GM12874 (cell line): ENCODE measurements around the gene NOVA2.

ENCODE experiments used
- TF ChIP-seq, protein P1 (sequence below): IDR thresholded peaks from 2 replicates; pipeline ENCODE4 v1.5.1; 2011; ENCODE audit warnings: low read depth, mild to moderate bottlenecking, control low read depth, low read length, moderate library complexity; ENCODE audit not compliant: insufficient read depth

NOVA2 gene

GRCh38 chr19:45887200-45887710, 86.4 kb downstream of the NOVA2 start:
- TF ChIP-seq, protein P1, sequence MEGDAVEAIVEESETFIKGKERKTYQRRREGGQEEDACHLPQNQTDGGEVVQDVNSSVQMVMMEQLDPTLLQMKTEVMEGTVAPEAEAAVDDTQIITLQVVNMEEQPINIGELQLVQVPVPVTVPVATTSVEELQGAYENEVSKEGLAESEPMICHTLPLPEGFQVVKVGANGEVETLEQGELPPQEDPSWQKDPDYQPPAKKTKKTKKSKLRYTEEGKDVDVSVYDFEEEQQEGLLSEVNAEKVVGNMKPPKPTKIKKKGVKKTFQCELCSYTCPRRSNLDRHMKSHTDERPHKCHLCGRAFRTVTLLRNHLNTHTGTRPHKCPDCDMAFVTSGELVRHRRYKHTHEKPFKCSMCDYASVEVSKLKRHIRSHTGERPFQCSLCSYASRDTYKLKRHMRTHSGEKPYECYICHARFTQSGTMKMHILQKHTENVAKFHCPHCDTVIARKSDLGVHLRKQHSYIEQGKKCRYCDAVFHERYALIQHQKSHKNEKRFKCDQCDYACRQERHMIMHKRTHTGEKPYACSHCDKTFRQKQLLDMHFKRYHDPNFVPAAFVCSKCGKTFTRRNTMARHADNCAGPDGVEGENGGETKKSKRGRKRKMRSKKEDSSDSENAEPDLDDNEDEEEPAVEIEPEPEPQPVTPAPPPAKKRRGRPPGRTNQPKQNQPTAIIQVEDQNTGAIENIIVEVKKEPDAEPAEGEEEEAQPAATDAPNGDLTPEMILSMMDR: no peak

DNA sequence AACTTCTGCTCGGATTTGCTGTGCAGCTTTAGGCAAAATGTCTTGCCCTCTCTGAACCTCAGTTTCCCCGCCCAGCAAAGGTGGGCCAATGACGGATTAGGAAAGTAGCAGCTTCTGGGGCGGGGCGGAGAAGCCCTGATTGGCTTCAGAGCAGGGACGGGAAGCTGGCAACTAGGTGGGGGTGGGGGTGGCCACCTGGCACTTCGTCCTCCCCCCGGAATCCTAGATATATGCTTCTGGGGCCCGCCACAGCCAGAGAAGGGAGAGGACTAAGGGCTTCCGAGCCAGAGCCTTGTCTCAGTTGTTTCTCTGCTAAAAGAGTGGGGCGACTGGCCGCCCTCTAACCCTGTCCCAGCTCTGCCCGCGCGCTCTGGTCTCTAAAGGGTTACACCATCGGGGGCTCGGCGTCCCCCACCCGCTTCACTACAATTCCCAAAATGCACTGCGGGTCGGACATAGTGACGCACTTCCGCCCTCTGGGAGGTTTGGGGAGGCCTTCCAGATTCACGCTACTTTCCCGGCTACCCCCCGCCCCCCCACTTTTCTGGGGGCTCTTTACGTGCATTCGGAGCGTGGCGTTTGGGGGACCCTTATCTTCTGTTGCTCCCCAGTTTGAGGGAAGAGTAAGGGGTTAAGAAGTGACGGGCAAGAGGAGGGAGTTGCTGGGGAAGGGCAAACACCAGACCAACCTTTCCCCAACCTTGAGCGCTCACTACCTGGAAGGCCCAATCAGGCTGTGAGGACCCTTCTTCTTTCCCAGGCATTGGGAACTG, 87.1 kb downstream of the NOVA2 start:
- TF ChIP-seq, protein P1: no peak

DNA sequence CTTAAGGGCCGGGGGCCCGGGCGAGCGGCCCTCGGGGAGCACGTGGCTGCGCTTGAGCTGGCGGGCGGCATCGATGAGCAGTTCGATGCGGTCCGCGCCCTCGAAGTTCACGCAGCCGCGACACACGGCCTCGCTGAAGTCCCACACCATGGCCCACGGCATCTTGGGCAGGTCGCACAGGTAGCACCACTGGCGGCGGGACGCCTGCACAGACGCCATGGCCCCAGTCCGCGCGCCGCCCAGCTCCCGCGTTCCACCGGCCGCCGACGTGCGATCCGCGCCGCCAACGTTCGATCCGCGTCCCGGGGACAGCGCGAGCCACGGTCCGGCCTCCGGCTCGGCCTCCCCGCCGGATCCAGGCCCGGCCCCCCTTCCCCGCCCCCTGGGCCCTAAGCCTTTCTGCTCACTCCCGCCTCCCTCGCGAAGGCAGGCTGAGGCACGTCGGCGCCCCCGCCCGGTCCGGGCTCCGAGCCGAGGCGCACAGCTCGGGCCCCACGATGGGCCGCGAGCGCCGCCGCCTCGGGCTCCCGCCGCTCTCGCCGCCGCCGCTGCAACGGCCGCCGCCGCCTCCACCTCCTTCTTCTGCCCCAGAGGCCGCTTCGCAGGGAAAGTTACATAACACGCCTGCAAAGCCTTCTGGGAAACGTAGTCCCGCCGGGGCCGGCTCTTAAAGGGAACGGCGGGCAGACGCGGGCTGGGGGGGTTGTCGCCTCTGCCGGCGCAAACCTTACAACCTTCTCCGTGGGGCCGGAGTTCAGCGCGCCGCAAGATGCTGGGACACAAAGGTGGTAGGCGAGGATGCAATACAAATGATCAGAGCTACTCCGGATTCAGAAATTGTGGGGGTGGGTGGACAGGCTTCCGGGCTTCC, 87.9 kb downstream of the NOVA2 start, which contains the start of gene IRF2BP1:
TSS of gene IRF2BP1 (minus strand) at position 586 of the 871 bp plus-strand sequence. CDS start at position 219, 367 bp downstream.
- TF ChIP-seq, protein P1: no peak

- TF ChIP-seq, protein P1: no peak
These were observed 88.7 kb downstream of the NOVA2 start for GRCh38 chr19:45884682-45885555.

- TF ChIP-seq, protein P1: no peak
These were observed 89.6 kb downstream of the NOVA2 start for GRCh38 chr19:45883881-45884681.
